HG02763 (cell line): ENCODE data around the gene TMEM198.

Experiments used
- ATAC-seq: cut with Tn5 transposase; IDR thresholded peaks from one replicate; pipeline ENCODE4 v1.9.1; 2021; ENCODE audit warnings: mild to moderate bottlenecking, moderate library complexity; ENCODE audit not compliant: unreplicated experiment

The TMEM198 gene

GRCh38 chr2:219561179-219562048, 17.6 kb downstream of the TMEM198 start:
- ATAC-seq, result no peak

- no peak for ATAC-seq
Measured at GRCh38 chr2:219562049-219563020, 18.5 kb downstream of the TMEM198 start.

- ATAC-seq, result no peak
Measured at GRCh38 chr2:219563271-219563928, 19.6 kb downstream of the TMEM198 start.

- no peak for ATAC-seq
Measured at GRCh38 chr2:219565130-219566080, 21.6 kb downstream of the TMEM198 start.

GRCh38 chr2:219566640-219567039, 22.8 kb downstream of the TMEM198 start:
- no peak for ATAC-seq

GRCh38 chr2:219567131-219567530, 23.3 kb downstream of the TMEM198 start:
- ATAC-seq, result no peak

GRCh38 chr2:219567791-219568361, 24.0 kb downstream of the TMEM198 start:
- no peak for ATAC-seq

- ATAC-seq, result no peak
Measured at GRCh38 chr2:219569041-219569440, 25.2 kb downstream of the TMEM198 start.

GRCh38 chr2:219569635-219570034, 25.8 kb downstream of the TMEM198 start:
- ATAC-seq, result no peak

GRCh38 chr2:219570194-219570923, 26.5 kb downstream of the TMEM198 start:
- ATAC-seq, result no peak

- ATAC-seq, result no peak
Measured at GRCh38 chr2:219570924-219571310, 27.1 kb downstream of the TMEM198 start.

GRCh38 chr2:219571311-219572236, 27.7 kb downstream of the TMEM198 start, which contains the start of gene OBSL1:
TSS of gene OBSL1 (minus strand) at chr2:219571539. CDS start at chr2:219571232, 307 bp downstream.
- no peak for ATAC-seq

GRCh38 chr2:219572237-219573001, 28.6 kb downstream of the TMEM198 start, which contains the start of gene INHA:
TSS of gene INHA (plus strand) at chr2:219572310. CDS start at chr2:219572375, 65 bp downstream.
- no peak for ATAC-seq

- no peak for ATAC-seq
Measured at GRCh38 chr2:219573166-219573565, 29.3 kb downstream of the TMEM198 start.

- no peak for ATAC-seq
Measured at GRCh38 chr2:219574484-219575311, 30.9 kb downstream of the TMEM198 start.
